Measurements from ENCODE around the gene MAPK8IP3. TPM values are rescaled to one million over a fixed set of nuclear protein-coding genes. Genes with fewer than 3 reads are reported as not detected.
"Not testable (repeated sequence)": the region's sequence is repeated elsewhere in the genome, so short reads cannot be mapped to it uniquely, and the experiment has no call there.

MAPK8IP3 gene
- polyA plus RNA-seq, 1 donor (not counting 4 experiments of a cell fraction or from before 2014, with no cell fraction given) = 11.7 TPM

- H4K20me1 ChIP-seq (ENCODE audit: control insufficient read depth, extremely low read depth, insufficient read depth, low read length) = peaks cover 3% of the 10 kb centered on the region
- H3K9me1 ChIP-seq (ENCODE audit: control insufficient read depth, extremely low read depth, insufficient read depth, low read length) = peaks cover 2% of the 10 kb centered on the region
- H3K27me3 ChIP-seq (ENCODE audit: control insufficient read depth, extremely low read depth, insufficient read depth, low read length) = no peaks in the 10 kb centered on the region
- FAIRE-seq (no peak), DNase-seq (ENCODE audit: low read depth, low spot score) (no peak)
- H3K4me1 ChIP-seq (ENCODE audit: control insufficient read depth, extremely low read depth, insufficient read depth, low read length) = no peaks in the 10 kb centered on the region
- H3K9me3 ChIP-seq (ENCODE audit: control insufficient read depth, low read depth, low read length) = no peaks in the 10 kb centered on the region
- H3K4me2 ChIP-seq (ENCODE audit: control insufficient read depth, extremely low read depth, insufficient read depth, low read depth, low read length) = no peak overlapping the region
- H3K27ac ChIP-seq (ENCODE audit: control insufficient read depth, insufficient read depth, low read length) = no peak overlapping the region
- H2AFZ ChIP-seq (ENCODE audit: control insufficient read depth, low read length) = no peak overlapping the region
- H3K36me3 ChIP-seq (ENCODE audit: control insufficient read depth in 2 of 2, extremely low read depth in 1 of 2, insufficient read depth in 2 of 2, low read length in 2 of 2) = peaks cover 0 to 7% of the 10 kb centered on the region in 2 experiments
- peaks cover 70% of the 10 kb centered on the region for H3K79me2 ChIP-seq (ENCODE audit: control insufficient read depth, insufficient read depth, low read length)
- H3K9ac ChIP-seq (ENCODE audit: control insufficient read depth, extremely low read depth, insufficient read depth, low read length) = no peak overlapping the region
- TF ChIP-seq CTCF (optimal IDR thresholded peaks at IDR 0.05 in 1 of 3, IDR thresholded peaks at IDR 0.05 in 1 of 3, conservative IDR thresholded peaks at IDR 0.05 in 1 of 3; ENCODE audit: extremely low read depth in 1 of 3, insufficient read depth in 2 of 3, low read length in 3 of 3) (no peak), EZH2 (IDR thresholded peaks at IDR 0.05; ENCODE audit: low read length) (no peak)
- H3K4me3 ChIP-seq (ENCODE audit: control insufficient read depth in 2 of 3, extremely low read depth in 1 of 3, insufficient read depth in 2 of 3, low read depth in 1 of 3, low read length in 3 of 3) = no peak overlapping the region
- dilution Hi-C loops (cut with MboI; ENCODE audit: extremely low pct_ligation_motif_present, low sequenced_read_pairs) = no loop called here
These were observed 7.9 kb downstream of the MAPK8IP3 start for GRCh38 chr16:1713933-1714332.

GRCh38 chr16:1715220-1715619, 9.2 kb downstream of the MAPK8IP3 start:
- H3K9me3 ChIP-seq (ENCODE audit: control insufficient read depth, low read depth, low read length) = no peaks in the 10 kb centered on the region
- DNase-seq (ENCODE audit: low read depth, low spot score) = no peak
- H3K4me1 ChIP-seq (ENCODE audit: control insufficient read depth, extremely low read depth, insufficient read depth, low read length) = no peaks in the 10 kb centered on the region
- no peak overlapping the region for H3K9ac ChIP-seq (ENCODE audit: control insufficient read depth, extremely low read depth, insufficient read depth, low read length)
- peaks cover 3% of the 10 kb centered on the region for H4K20me1 ChIP-seq (ENCODE audit: control insufficient read depth, extremely low read depth, insufficient read depth, low read length)
- no peak overlapping the region for H3K27ac ChIP-seq (ENCODE audit: control insufficient read depth, insufficient read depth, low read length)
- no peaks in the 10 kb centered on the region for H3K27me3 ChIP-seq (ENCODE audit: control insufficient read depth, extremely low read depth, insufficient read depth, low read length)
- no peaks in the 10 kb centered on the region for H3K9me1 ChIP-seq (ENCODE audit: control insufficient read depth, extremely low read depth, insufficient read depth, low read length)
- H2AFZ ChIP-seq (ENCODE audit: control insufficient read depth, low read length) = no peak overlapping the region
- H3K36me3 ChIP-seq (ENCODE audit: control insufficient read depth in 2 of 2, extremely low read depth in 1 of 2, insufficient read depth in 2 of 2, low read length in 2 of 2) = peaks cover 0 to 8% of the 10 kb centered on the region in 2 experiments
- H3K4me2 ChIP-seq (ENCODE audit: control insufficient read depth, extremely low read depth, insufficient read depth, low read depth, low read length) = no peak overlapping the region
- H3K79me2 ChIP-seq (ENCODE audit: control insufficient read depth, insufficient read depth, low read length) = peaks cover 58% of the 10 kb centered on the region
- dilution Hi-C loops (cut with MboI; ENCODE audit: extremely low pct_ligation_motif_present, low sequenced_read_pairs) = no loop called here
- TF ChIP-seq CTCF (optimal IDR thresholded peaks at IDR 0.05 in 1 of 3, IDR thresholded peaks at IDR 0.05 in 1 of 3, conservative IDR thresholded peaks at IDR 0.05 in 1 of 3; ENCODE audit: extremely low read depth in 1 of 3, insufficient read depth in 2 of 3, low read length in 3 of 3) (no peak), EZH2 (IDR thresholded peaks at IDR 0.05; ENCODE audit: low read length) (no peak)
- FAIRE-seq = no peak
- no peak overlapping the region for H3K4me3 ChIP-seq (ENCODE audit: control insufficient read depth in 2 of 3, extremely low read depth in 1 of 3, insufficient read depth in 2 of 3, low read depth in 1 of 3, low read length in 3 of 3)

GRCh38 chr16:1718236-1718635, 12.2 kb downstream of the MAPK8IP3 start:
- FAIRE-seq; H3K9ac ChIP-seq (ENCODE audit: control insufficient read depth, extremely low read depth, insufficient read depth, low read length); dilution Hi-C loops (cut with MboI; ENCODE audit: extremely low pct_ligation_motif_present, low sequenced_read_pairs); H4K20me1 ChIP-seq (ENCODE audit: control insufficient read depth, extremely low read depth, insufficient read depth, low read length); H3K4me2 ChIP-seq (ENCODE audit: control insufficient read depth, extremely low read depth, insufficient read depth, low read depth, low read length); H3K27ac ChIP-seq (ENCODE audit: control insufficient read depth, insufficient read depth, low read length); H3K27me3 ChIP-seq (ENCODE audit: control insufficient read depth, extremely low read depth, insufficient read depth, low read length); H2AFZ ChIP-seq (ENCODE audit: control insufficient read depth, low read length); H3K9me1 ChIP-seq (ENCODE audit: control insufficient read depth, extremely low read depth, insufficient read depth, low read length); H3K36me3 ChIP-seq (ENCODE audit: control insufficient read depth in 2 of 2, extremely low read depth in 1 of 2, insufficient read depth in 2 of 2, low read length in 2 of 2); DNase-seq (ENCODE audit: low read depth, low spot score); H3K9me3 ChIP-seq (ENCODE audit: control insufficient read depth, low read depth, low read length); H3K4me3 ChIP-seq (ENCODE audit: control insufficient read depth in 2 of 3, extremely low read depth in 1 of 3, insufficient read depth in 2 of 3, low read depth in 1 of 3, low read length in 3 of 3): not testable (repeated sequence)
- Histone ChIP-seq H3K4me1 (ENCODE audit: control insufficient read depth, extremely low read depth, insufficient read depth, low read length) (peaks cover 11% of the 10 kb centered on the region), H3K79me2 (ENCODE audit: control insufficient read depth, insufficient read depth, low read length) (peaks cover 38% of the 10 kb centered on the region)

- H3K9me1 ChIP-seq (ENCODE audit: control insufficient read depth, extremely low read depth, insufficient read depth, low read length); dilution Hi-C loops (cut with MboI; ENCODE audit: extremely low pct_ligation_motif_present, low sequenced_read_pairs); H3K4me2 ChIP-seq (ENCODE audit: control insufficient read depth, extremely low read depth, insufficient read depth, low read depth, low read length); H2AFZ ChIP-seq (ENCODE audit: control insufficient read depth, low read length); DNase-seq (ENCODE audit: low read depth, low spot score); H3K9me3 ChIP-seq (ENCODE audit: control insufficient read depth, low read depth, low read length); H3K27me3 ChIP-seq (ENCODE audit: control insufficient read depth, extremely low read depth, insufficient read depth, low read length); H4K20me1 ChIP-seq (ENCODE audit: control insufficient read depth, extremely low read depth, insufficient read depth, low read length); H3K9ac ChIP-seq (ENCODE audit: control insufficient read depth, extremely low read depth, insufficient read depth, low read length); H3K4me3 ChIP-seq (ENCODE audit: control insufficient read depth in 2 of 3, extremely low read depth in 1 of 3, insufficient read depth in 2 of 3, low read depth in 1 of 3, low read length in 3 of 3); H3K36me3 ChIP-seq (ENCODE audit: control insufficient read depth in 2 of 2, extremely low read depth in 1 of 2, insufficient read depth in 2 of 2, low read length in 2 of 2); H3K27ac ChIP-seq (ENCODE audit: control insufficient read depth, insufficient read depth, low read length); FAIRE-seq: not testable (repeated sequence)
- H3K79me2 ChIP-seq (ENCODE audit: control insufficient read depth, insufficient read depth, low read length) = peaks cover 25% of the 10 kb centered on the region
- H3K4me1 ChIP-seq (ENCODE audit: control insufficient read depth, extremely low read depth, insufficient read depth, low read length) = peaks cover 17% of the 10 kb centered on the region
These were observed 13.7 kb downstream of the MAPK8IP3 start for GRCh38 chr16:1719559-1720229.

Measured in keratinocyte (primary cell).